Upper lobe of right lung (tissue), 1 donor: ENCODE data around the gene RFTN1. TPM values are rescaled to one million over a fixed set of nuclear protein-coding genes. Genes with fewer than 3 reads are reported as not detected.
A peak's percentile ranks its signal among the peaks of the same experiment; 100 is the strongest.

Experiments used
- ATAC-seq: fragments of 200-7000 bp; cut with Tn5 transposase; one replicate; pipeline ENCODE4 v1.9.1; 2020; ENCODE audit warnings: mild to moderate bottlenecking, moderate library complexity
- DNase-seq: peaks from one replicate; pipeline ENCODE4 v3.0.0-alpha.2; 2020
- H3K27ac ChIP-seq: fragments of 200-600 bp; one replicate; pipeline ENCODE4 v1.8.0; 2022
- H3K27me3 ChIP-seq: fragments of 200-600 bp; one replicate; pipeline ENCODE4 v1.8.0; 2022; ENCODE audit warnings: mild to moderate bottlenecking
- H3K36me3 ChIP-seq: fragments of 200-600 bp; one replicate; pipeline ENCODE4 v1.8.0; 2022
- H3K4me1 ChIP-seq: fragments of 200-600 bp; one replicate; pipeline ENCODE4 v1.8.0; 2022
- H3K4me3 ChIP-seq: fragments of 200-600 bp; one replicate; pipeline ENCODE4 v1.8.0; 2022; ENCODE audit warnings: mild to moderate bottlenecking
- H3K9me3 ChIP-seq: fragments of 200-600 bp; one replicate; pipeline ENCODE4 v1.8.0; 2022
- CTCF ChIP-seq: fragments of 200-600 bp; IDR thresholded peaks from one replicate; pipeline ENCODE4 v1.8.0; 2022; ENCODE audit warnings: antibody characterized with exemption
- intact Hi-C: fragments of 100-400 bp; cut with DNase I; formaldehyde crosslinking; loops from one replicate; pipeline ENCODE4 v1.11.0; 2022
- total RNA-seq: library from RNA; stranded (reverse); fragmentation: NEBNext Ultra II Directional; extraction: Animal tissue kit (Norgen Biotek cat#: 25700); gene quantifications from one replicate; pipeline ENCODE4 v1.2.1, GENCODE V29; 2021
- donor health status: DM: no; HTN: yes; CAD: no; lungs with severe emphysema.

The RFTN1 gene
- total RNA-seq, 1 donor from 2014 or later = 69.4 TPM

DNA sequence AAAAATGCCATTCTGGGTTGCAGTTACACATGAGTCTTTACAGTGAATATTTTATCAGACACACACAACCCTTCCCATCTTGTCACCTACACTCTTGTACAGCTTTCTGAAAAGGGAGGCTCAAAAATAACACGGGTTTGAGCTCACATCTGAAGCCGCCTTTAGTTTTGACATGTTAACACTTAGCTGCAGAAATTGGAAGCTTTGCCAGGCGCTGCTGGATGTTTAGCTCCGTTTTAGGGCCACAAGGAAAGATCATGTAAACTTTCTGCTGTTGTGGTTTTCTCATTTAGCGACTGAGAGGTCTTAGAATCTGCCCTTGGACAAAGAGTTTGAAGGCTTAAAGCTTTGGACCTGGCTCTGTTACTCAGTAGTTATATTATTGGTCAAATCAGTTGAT is 128.3 kb downstream of the RFTN1 start:
- no peaks in the 10 kb centered on the region for H3K9me3 ChIP-seq
- H3K36me3 ChIP-seq = no peaks in the 10 kb centered on the region
- TF ChIP-seq CTCF = no peak
- no peaks in the 10 kb centered on the region for H3K4me1 ChIP-seq
- no peak overlapping the region for H3K4me3 ChIP-seq
- DNase-seq = no peak
- no peak for ATAC-seq
- no peaks in the 10 kb centered on the region for H3K27me3 ChIP-seq
- no peak overlapping the region for H3K27ac ChIP-seq
- intact Hi-C loops = no loop called here

GRCh38 chr3:16383864-16384263 is 129.6 kb downstream of the RFTN1 start:
- Histone ChIP-seq H3K9me3 (no peaks in the 10 kb centered on the region), H3K36me3 (no peaks in the 10 kb centered on the region), H3K4me3 (no peak overlapping the region), H3K27ac (no peak overlapping the region), H3K27me3 (no peaks in the 10 kb centered on the region), H3K4me1 (no peaks in the 10 kb centered on the region)
- no peak for ATAC-seq
- intact Hi-C loops = no loop called here
- TF ChIP-seq CTCF = no peak
- DNase-seq = no peak

GRCh38 chr3:16382845-16383244 is 130.7 kb downstream of the RFTN1 start:
- no peaks in the 10 kb centered on the region for H3K27me3 ChIP-seq
- intact Hi-C loops = no loop called here
- H3K9me3 ChIP-seq = no peaks in the 10 kb centered on the region
- no peak overlapping the region for H3K4me3 ChIP-seq
- H3K36me3 ChIP-seq = no peaks in the 10 kb centered on the region
- DNase-seq (no peak), ATAC-seq (peak; percentile 23)
- H3K27ac ChIP-seq = no peak overlapping the region
- TF ChIP-seq CTCF = no peak
- no peaks in the 10 kb centered on the region for H3K4me1 ChIP-seq

DNA sequence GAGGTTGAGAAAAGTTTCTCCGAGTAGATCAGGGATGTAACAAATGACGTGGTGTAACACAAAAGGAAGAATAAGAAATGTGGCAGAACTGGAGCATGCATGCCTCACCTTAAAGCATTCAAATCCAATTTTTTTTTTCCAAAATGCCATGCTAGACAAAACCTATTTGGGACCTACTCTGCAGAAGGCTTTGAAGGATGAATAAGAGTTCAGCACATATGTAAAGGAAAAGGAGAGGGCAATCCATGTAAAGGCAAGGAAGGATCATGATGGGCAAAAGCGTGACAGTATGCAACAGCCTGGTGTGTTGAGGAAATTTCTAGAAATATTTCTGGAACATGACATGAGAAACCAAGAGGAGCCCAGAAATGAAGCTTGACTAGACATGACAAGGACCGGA is 132.1 kb downstream of the RFTN1 start:
- no peaks in the 10 kb centered on the region for H3K4me1 ChIP-seq
- DNase-seq = no peak
- intact Hi-C loops = no loop called here
- no peak overlapping the region for H3K27ac ChIP-seq
- no peak overlapping the region for H3K4me3 ChIP-seq
- H3K27me3 ChIP-seq = no peaks in the 10 kb centered on the region
- no peak for ATAC-seq
- no peak for TF ChIP-seq CTCF
- H3K9me3 ChIP-seq = no peaks in the 10 kb centered on the region
- H3K36me3 ChIP-seq = peaks cover 13% of the 10 kb centered on the region

DNA sequence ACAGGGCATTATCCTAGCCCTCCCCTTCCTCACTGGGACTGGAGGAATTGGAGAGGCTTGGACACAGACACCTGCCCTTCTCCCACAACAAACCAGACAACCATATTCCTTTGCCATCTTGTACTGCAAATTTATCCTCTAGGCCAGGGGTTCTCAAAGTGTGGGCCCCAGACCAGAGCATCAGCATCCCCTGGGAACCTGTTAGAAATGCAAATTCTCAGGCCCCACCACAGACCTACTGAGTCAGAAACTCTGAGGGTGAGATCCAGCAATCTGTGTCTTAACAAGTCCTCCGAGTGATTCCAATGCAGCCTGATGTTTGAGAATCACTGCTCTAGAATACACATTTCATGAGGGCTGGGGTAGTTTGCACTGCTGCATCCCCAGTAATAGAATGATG is 133.1 kb downstream of the RFTN1 start:
- H3K27me3 ChIP-seq = no peaks in the 10 kb centered on the region
- peaks cover 13% of the 10 kb centered on the region for H3K36me3 ChIP-seq
- H3K9me3 ChIP-seq = no peaks in the 10 kb centered on the region
- no peak overlapping the region for H3K4me3 ChIP-seq
- H3K4me1 ChIP-seq = no peaks in the 10 kb centered on the region
- ATAC-seq = no peak
- DNase-seq = no peak
- no peak for TF ChIP-seq CTCF
- intact Hi-C loops = no loop called here
- no peak overlapping the region for H3K27ac ChIP-seq

DNA sequence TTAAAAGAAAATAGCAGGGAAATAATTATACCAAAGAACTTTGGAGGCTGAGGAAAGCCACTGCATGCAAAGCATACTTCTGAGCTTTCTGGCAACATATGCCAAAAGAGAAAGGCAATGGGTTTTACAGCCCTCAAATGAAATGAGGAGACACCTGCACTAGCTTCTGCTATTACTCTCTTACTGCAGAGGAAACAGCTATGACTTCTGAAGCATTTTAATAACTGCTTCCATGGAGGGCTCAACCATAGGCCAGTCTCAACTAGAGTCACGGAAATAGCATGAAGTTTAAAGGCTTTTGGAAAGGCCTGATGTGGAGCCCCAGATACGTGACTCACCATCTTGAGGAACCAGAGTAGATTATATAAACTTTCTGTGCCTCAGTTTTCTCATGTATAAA is 133.7 kb downstream of the RFTN1 start:
- Histone ChIP-seq H3K9me3 (no peaks in the 10 kb centered on the region), H3K36me3 (peaks cover 13% of the 10 kb centered on the region), H3K27ac (no peak overlapping the region), H3K27me3 (no peaks in the 10 kb centered on the region), H3K4me3 (no peak overlapping the region), H3K4me1 (no peaks in the 10 kb centered on the region)
- TF ChIP-seq CTCF = no peak
- intact Hi-C loops = no loop called here
- ATAC-seq = no peak
- DNase-seq = no peak
